A673 (cell line): ENCODE data around the gene DET1.
A peak's percentile ranks its signal among the peaks of the same experiment; 100 is the strongest.

Experiments used
- CTCF ChIP-seq: fragments of 300-800, 200-600 bp; sonication (generic); conservative IDR thresholded peaks from 2 replicates; pipeline ENCODE4 v1.5.1; 2017; ENCODE audit warnings: low read depth, mild to moderate bottlenecking, antibody characterized with exemption, low read length, moderate library complexity, mixed read lengths
- EZH2 ChIP-seq: fragments of 200-600 bp; sonication (generic); IDR thresholded peaks from 2 replicates; pipeline ENCODE4 v1.6.1; 2017; ENCODE audit warnings: borderline replicate concordance, low read depth, mild to moderate bottlenecking, mixed read lengths, antibody characterized with exemption, low read length; ENCODE audit not compliant: poor library complexity, severe bottlenecking

- 0 out of 2 replicates have a peak, but pooled peaks have one; percentile 23 for TF ChIP-seq CTCF
- no peak for TF ChIP-seq EZH2
Measured at GRCh38 chr15:88489321-88489720, 57.2 kb downstream of the DET1 start.
